DMS53 treated with DMSO at 0.1 percent for 48 hours (cell line): Measurements from ENCODE around the gene GUSB.

Experiments used
- DNase-seq: peaks from one replicate; lab custom pipeline; 2025; ENCODE audit not compliant: unreplicated experiment; lab: John Stamatoyannopoulos, UW

GUSB gene

GRCh38 chr7:65931685-65932084, 50.3 kb downstream of the GUSB start:
- no peak for DNase-seq

- DNase-seq, result no peak
Observed at GRCh38 chr7:65927489-65928448, 54.2 kb downstream of the GUSB start.

GRCh38 chr7:65926588-65926987, 55.4 kb downstream of the GUSB start:
- no peak for DNase-seq

- no peak for DNase-seq
Observed at GRCh38 chr7:65925040-65925439, 57.0 kb downstream of the GUSB start.

- no peak for DNase-seq
Observed at GRCh38 chr7:65924193-65924592, 57.8 kb downstream of the GUSB start.

DNA sequence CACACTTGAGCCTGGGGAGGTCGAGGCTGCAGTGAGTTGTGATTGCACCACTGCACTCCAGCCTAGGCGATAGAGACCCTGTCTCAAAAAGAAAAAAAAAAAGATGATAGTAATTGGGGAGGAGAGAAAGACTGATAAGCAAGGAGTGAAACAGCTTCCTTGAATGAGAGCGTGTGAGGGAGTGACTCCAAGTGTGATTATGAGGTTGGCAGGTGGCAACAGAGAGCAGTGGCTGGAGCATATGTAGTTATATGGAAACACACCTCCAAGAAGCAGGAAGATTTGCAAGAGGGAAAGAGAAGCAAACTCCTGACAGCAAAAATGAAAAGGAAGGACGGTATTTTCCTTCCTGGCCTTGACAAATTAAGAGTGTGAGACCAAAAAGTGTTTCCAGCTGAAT, 58.7 kb downstream of the GUSB start:
- DNase-seq, result no peak

GRCh38 chr7:65915921-65916657, 65.9 kb downstream of the GUSB start:
- no peak for DNase-seq

- no peak for DNase-seq
Observed at GRCh38 chr7:65912237-65912636, 69.8 kb downstream of the GUSB start.
